CD4-positive, alpha-beta memory T cell (primary cell): ENCODE data around the gene SYNGR3. TPM values are rescaled to one million over a fixed set of nuclear protein-coding genes. Genes with fewer than 3 reads are reported as not detected.

Experiments used
- CTCF ChIA-PET: fragments of 350-600 bp; sonication (Branson Sonifier 250); formaldehyde crosslinking; loops from one replicate; lab custom pipeline; 2021; ENCODE audit warnings: inconsistent platforms; ENCODE audit not compliant: partially characterized antibody; lab: Charles Lee
- POLR2A ChIA-PET: fragments of 350-600 bp; sonication (Branson Sonifier 250); formaldehyde crosslinking; loops from one replicate; lab custom pipeline; 2021; ENCODE audit not compliant: partially characterized antibody; lab: Charles Lee
- DNase-seq, 5 donors: peaks; one replicate each; pipeline versions ENCODE4 v3.0.0 to v3.0.0-alpha.2; 2020 to 2022; ENCODE audit warnings: mixed read lengths in 1 of 5
- H3K27ac ChIP-seq: one replicate; pipeline ENCODE4 v1.7.0; 2013; ENCODE audit warnings: low read depth, low read length
- H3K27me3 ChIP-seq: 2 replicates; pipeline ENCODE4 v1.7.0; 2013; ENCODE audit warnings: mild to moderate bottlenecking, low read length, moderate library complexity; ENCODE audit not compliant: insufficient read depth
- H3K36me3 ChIP-seq: 2 replicates; pipeline ENCODE4 v1.7.0; 2013; ENCODE audit warnings: mild to moderate bottlenecking, low read length, moderate library complexity; ENCODE audit not compliant: insufficient read depth
- H3K4me1 ChIP-seq: 2 replicates; pipeline ENCODE4 v1.7.0; 2013; ENCODE audit warnings: mild to moderate bottlenecking, low read length, moderate library complexity; ENCODE audit not compliant: insufficient read depth
- H3K4me3 ChIP-seq, 2 donors: one replicate each; pipeline ENCODE4 v1.7.0; 2013; ENCODE audit warnings: low read length in 2 of 2, mild to moderate bottlenecking in 1 of 2
- H3K9me3 ChIP-seq, 2 donors: one replicate each; pipeline ENCODE4 v1.7.0; 2013; ENCODE audit warnings: low read length in 2 of 2, control low read depth in 1 of 2; ENCODE audit not compliant: control insufficient read depth in 1 of 2
- H3K27ac Mint-ChIP-seq, 7 donors: one replicate each; pipeline ENCODE4 v1.8.0; 2020 to 2021; ENCODE audit warnings: mixed read lengths in 7 of 7, mild to moderate bottlenecking in 6 of 7, inconsistent platforms in 3 of 7, moderate library complexity in 3 of 7
- H3K27me3 Mint-ChIP-seq, 2 donors: one replicate each; pipeline ENCODE4 v1.8.0; 2020 to 2021; ENCODE audit warnings: mixed read lengths in 2 of 2
- H3K36me3 Mint-ChIP-seq, 2 donors: one replicate each; pipeline ENCODE4 v1.8.0; 2020 to 2021; ENCODE audit warnings: mixed read lengths in 2 of 2, inconsistent platforms in 1 of 2, mild to moderate bottlenecking in 1 of 2
- H3K4me1 Mint-ChIP-seq, 4 donors: one replicate each; pipeline ENCODE4 v1.8.0; 2020 to 2021; ENCODE audit warnings: mixed read lengths in 4 of 4, mild to moderate bottlenecking in 1 of 4
- H3K4me3 Mint-ChIP-seq, 8 donors: one replicate each; pipeline ENCODE4 v1.8.0; 2020 to 2021; ENCODE audit warnings: mixed read lengths in 8 of 8, mild to moderate bottlenecking in 7 of 8, moderate library complexity in 6 of 8, inconsistent platforms in 3 of 8
- H3K9me3 Mint-ChIP-seq, 8 donors: one replicate each; pipeline ENCODE4 v1.8.0; 2020 to 2021; ENCODE audit warnings: mixed read lengths in 8 of 8, mild to moderate bottlenecking in 5 of 8, inconsistent platforms in 3 of 8, moderate library complexity in 1 of 8
- intact Hi-C: fragments of 100-400 bp; cut with micrococcal nuclease; formaldehyde crosslinking; loops from one replicate; pipeline ENCODE4 v1.15.1; 2023
- polyA plus RNA-seq, 2 donors: library from polyadenylated mRNA; unstranded; fragments of 300-500 nt; fragmentation: Illumina TruSeq; gene quantifications; one replicate each; pipeline ENCODE4 v1.2.3, GENCODE V29; 2021
- total RNA-seq, 2 experiments: library from RNA; stranded (reverse); gene quantifications; one replicate each; pipeline ENCODE4 v1.2.3, GENCODE V29; 2021

SYNGR3 gene
- total and polyA plus RNA-seq, 4 experiments from 2014 or later, result 0.50 to 2.2 (median 1.6) TPM

- Mint-ChIP-seq H3K27ac (no peak overlapping the region), H3K36me3 (no peaks in the 10 kb centered on the region), H3K27me3 (no peaks in the 10 kb centered on the region), H3K4me1 (no peaks in the 10 kb centered on the region), H3K9me3 (no peaks in the 10 kb centered on the region), H3K4me3 (no peak overlapping the region)
- H3K4me3 ChIP-seq, result no peak overlapping the region
- no peak overlapping the region for H3K27ac ChIP-seq
- H3K27me3 ChIP-seq, result no peaks in the 10 kb centered on the region
- no peaks in the 10 kb centered on the region for H3K9me3 ChIP-seq
- H3K4me1 ChIP-seq, result no peaks in the 10 kb centered on the region
- no peak for DNase-seq
- intact Hi-C loops, result no loop called here
- ChIA-PET POLR2A (interaction anchor here (0.7 kb wide), 1 partner anchor 12 kb away, joined by 3 read pairs; the partner anchor contains the start of genes NTHL1 and TSC2), CTCF (interaction anchor here (1.8 kb wide), 1 partner anchor 105 kb away, joined by 4 read pairs; no protein-coding TSS in a partner anchor)
- no peaks in the 10 kb centered on the region for H3K36me3 ChIP-seq
Observed at GRCh38 chr16:2035431-2036199, 45.8 kb downstream of the SYNGR3 start.

- DNase-seq, result no peak
- Histone ChIP-seq H3K27ac (no peak overlapping the region), H3K36me3 (no peaks in the 10 kb centered on the region), H3K9me3 (no peaks in the 10 kb centered on the region), H3K27me3 (no peaks in the 10 kb centered on the region), H3K4me3 (no peak overlapping the region), H3K4me1 (no peaks in the 10 kb centered on the region)
- Mint-ChIP-seq H3K4me1 (no peaks in the 10 kb centered on the region), H3K27me3 (no peaks in the 10 kb centered on the region), H3K9me3 (no peaks in the 10 kb centered on the region), H3K36me3 (no peaks in the 10 kb centered on the region), H3K4me3 (no peak overlapping the region), H3K27ac (no peak overlapping the region)
- ChIA-PET CTCF (interaction anchor here (1.8 kb wide), 1 partner anchor 104 kb away, joined by 4 read pairs; no protein-coding TSS in a partner anchor), POLR2A (no interaction called here)
- intact Hi-C loops, result no loop called here
Observed at GRCh38 chr16:2036200-2036966, 46.6 kb downstream of the SYNGR3 start.

- Mint-ChIP-seq H3K4me3 (no peak overlapping the region), H3K27me3 (no peaks in the 10 kb centered on the region), H3K4me1 (no peaks in the 10 kb centered on the region), H3K27ac (no peak overlapping the region), H3K36me3 (no peaks in the 10 kb centered on the region), H3K9me3 (no peaks in the 10 kb centered on the region)
- H3K9me3 ChIP-seq, result no peaks in the 10 kb centered on the region
- intact Hi-C loops, result no loop called here
- DNase-seq, result no peak
- no peak overlapping the region for H3K4me3 ChIP-seq
- CTCF ChIA-PET, result no interaction called here
- H3K4me1 ChIP-seq, result no peaks in the 10 kb centered on the region
- POLR2A ChIA-PET, result no interaction called here
- no peak overlapping the region for H3K27ac ChIP-seq
- no peaks in the 10 kb centered on the region for H3K27me3 ChIP-seq
- H3K36me3 ChIP-seq, result no peaks in the 10 kb centered on the region
Observed at GRCh38 chr16:2037115-2037514, 47.3 kb downstream of the SYNGR3 start.

- ChIA-PET CTCF (no interaction called here), POLR2A (interaction anchor here (0.7 kb wide), 1 partner anchor 10 kb away, joined by 3 read pairs; the partner anchor contains the start of gene TSC2)
- no peaks in the 10 kb centered on the region for H3K27me3 ChIP-seq
- no peak overlapping the region for H3K27ac ChIP-seq
- Mint-ChIP-seq H3K4me1 (no peaks in the 10 kb centered on the region), H3K9me3 (no peaks in the 10 kb centered on the region), H3K27ac (no peak overlapping the region), H3K27me3 (no peaks in the 10 kb centered on the region), H3K36me3 (no peaks in the 10 kb centered on the region), H3K4me3 (no peak overlapping the region)
- intact Hi-C loops, result no loop called here
- no peaks in the 10 kb centered on the region for H3K36me3 ChIP-seq
- no peak overlapping the region for H3K4me3 ChIP-seq
- H3K9me3 ChIP-seq, result no peaks in the 10 kb centered on the region
- peak in 1 of 5 donors; percentile 20 for DNase-seq
- H3K4me1 ChIP-seq, result no peaks in the 10 kb centered on the region
Observed at GRCh38 chr16:2037647-2038381, 48.0 kb downstream of the SYNGR3 start.

- Mint-ChIP-seq H3K36me3 (no peaks in the 10 kb centered on the region), H3K4me3 (peak overlapping the region in 1 of 8 donors; percentile 20), H3K27ac (no peak overlapping the region), H3K27me3 (no peaks in the 10 kb centered on the region), H3K9me3 (no peaks in the 10 kb centered on the region), H3K4me1 (no peaks in the 10 kb centered on the region)
- H3K4me1 ChIP-seq, result no peaks in the 10 kb centered on the region
- intact Hi-C loops, result no loop called here
- CTCF ChIA-PET, result interaction anchor here (1.6 kb wide), 1 partner anchor 10 kb away, joined by 5 read pairs; the partner anchor contains the start of genes NTHL1 and TSC2
- H3K4me3 ChIP-seq, result no peak overlapping the region
- no peaks in the 10 kb centered on the region for H3K36me3 ChIP-seq
- H3K9me3 ChIP-seq, result no peaks in the 10 kb centered on the region
- POLR2A ChIA-PET, result interaction anchor here (0.7 kb wide), 1 partner anchor 10 kb away, joined by 3 read pairs; the partner anchor contains the start of gene TSC2
- no peak overlapping the region for H3K27ac ChIP-seq
- peak in 1 of 5 donors; percentile 29 for DNase-seq
- H3K27me3 ChIP-seq, result no peaks in the 10 kb centered on the region
Observed at GRCh38 chr16:2038382-2039231, 48.8 kb downstream of the SYNGR3 start.

- Mint-ChIP-seq H3K4me3 (no peak overlapping the region), H3K9me3 (no peaks in the 10 kb centered on the region), H3K27ac (peak overlapping the region in 1 of 7 donors; percentile 52), H3K4me1 (no peaks in the 10 kb centered on the region), H3K27me3 (no peaks in the 10 kb centered on the region), H3K36me3 (no peaks in the 10 kb centered on the region)
- Histone ChIP-seq H3K9me3 (no peaks in the 10 kb centered on the region), H3K4me1 (no peaks in the 10 kb centered on the region), H3K27me3 (no peaks in the 10 kb centered on the region), H3K4me3 (no peak overlapping the region), H3K27ac (no peak overlapping the region), H3K36me3 (no peaks in the 10 kb centered on the region)
- intact Hi-C loops, result no loop called here
- ChIA-PET CTCF (interaction anchor here (1.6 kb wide), 1 partner anchor 9 kb away, joined by 5 read pairs; the partner anchor contains the start of genes NTHL1 and TSC2), POLR2A (no interaction called here)
- peak in 1 of 5 donors; percentile 24 for DNase-seq
Observed at GRCh38 chr16:2039274-2040031, 49.7 kb downstream of the SYNGR3 start.
